Trophoblast cell (in vitro differentiated cells and primary cell): ENCODE results near the gene ARHGEF6.

Experiments used
- DNase-seq, 2 donors: peaks; one replicate each; pipeline ENCODE4 v3.0.0-alpha.2; 2016
- H2AFZ ChIP-seq: 2 replicates; pipeline ENCODE4 v1.6.1; 2013; ENCODE audit warnings: low read length, moderate library complexity, mild to moderate bottlenecking; ENCODE audit not compliant: insufficient read depth, poor library complexity
- H2AK5ac ChIP-seq: 2 replicates; pipeline ENCODE4 v1.6.1; 2013; ENCODE audit warnings: mild to moderate bottlenecking, low read length
- H2BK120ac ChIP-seq: 2 replicates; pipeline ENCODE4 v1.6.1; 2013; ENCODE audit warnings: low read length, mild to moderate bottlenecking, moderate library complexity; ENCODE audit not compliant: insufficient read depth, poor library complexity
- H2BK12ac ChIP-seq: 2 replicates; pipeline ENCODE4 v1.6.1; 2013; ENCODE audit warnings: mild to moderate bottlenecking, low read length, moderate library complexity
- H2BK5ac ChIP-seq: 2 replicates; pipeline ENCODE4 v1.6.1; 2013; ENCODE audit warnings: low read length, low read depth, moderate library complexity, mild to moderate bottlenecking; ENCODE audit not compliant: poor library complexity
- H3K14ac ChIP-seq: 2 replicates; pipeline ENCODE4 v1.6.1; 2013; ENCODE audit warnings: mild to moderate bottlenecking, low read length
- H3K18ac ChIP-seq: 2 replicates; pipeline ENCODE4 v1.6.1; 2013; ENCODE audit warnings: mild to moderate bottlenecking, low read length
- H3K23ac ChIP-seq: 2 replicates; pipeline ENCODE4 v1.6.1; 2013; ENCODE audit warnings: low read length
- H3K27ac ChIP-seq: 2 replicates; pipeline ENCODE4 v1.5.1; 2013; ENCODE audit warnings: low read depth, mild to moderate bottlenecking, inconsistent platforms, low read length, moderate library complexity
- H3K27me3 ChIP-seq: 2 replicates; pipeline ENCODE4 v1.6.1; 2013; ENCODE audit warnings: inconsistent platforms, mild to moderate bottlenecking, low read length, moderate library complexity; ENCODE audit not compliant: insufficient read depth
- H3K36me3 ChIP-seq, 2 experiments: 1 replicate in 1 of 2; 2 replicates in 1 of 2; pipeline ENCODE4 v1.6.1; 2013; ENCODE audit warnings: low read length in 2 of 2, mild to moderate bottlenecking in 2 of 2, moderate library complexity in 1 of 2; ENCODE audit not compliant: insufficient read depth in 2 of 2, control insufficient read depth in 1 of 2
- H3K4ac ChIP-seq: 2 replicates; pipeline ENCODE4 v1.6.1; 2013; ENCODE audit warnings: low read depth, mild to moderate bottlenecking, low read length, moderate library complexity
- H3K4me1 ChIP-seq, 2 experiments: 1 replicate in 1 of 2; 2 replicates in 1 of 2; pipeline ENCODE4 v1.6.1; 2013; ENCODE audit warnings: low read length in 2 of 2, mild to moderate bottlenecking in 2 of 2, moderate library complexity in 1 of 2; ENCODE audit not compliant: insufficient read depth in 2 of 2, control insufficient read depth in 1 of 2
- H3K4me2 ChIP-seq: 2 replicates; pipeline ENCODE4 v1.6.1; 2013; ENCODE audit warnings: inconsistent platforms, mild to moderate bottlenecking, low read length, moderate library complexity
- H3K4me3 ChIP-seq: 2 replicates; pipeline ENCODE4 v1.5.1; 2013; ENCODE audit warnings: mild to moderate bottlenecking, low read depth, low read length, inconsistent platforms
- H3K79me1 ChIP-seq: one replicate; pipeline ENCODE4 v1.6.1; 2013; ENCODE audit warnings: low read length
- H3K79me2 ChIP-seq: 2 replicates; pipeline ENCODE4 v1.6.1; 2013; ENCODE audit warnings: low read length, mild to moderate bottlenecking; ENCODE audit not compliant: control insufficient read depth, insufficient read depth, poor library complexity
- H3K9ac ChIP-seq: 2 replicates; pipeline ENCODE4 v1.6.1; 2013; ENCODE audit warnings: mild to moderate bottlenecking, low read length
- H3K9me3 ChIP-seq: 2 replicates; pipeline ENCODE4 v1.6.1; 2013; ENCODE audit warnings: low read depth, mild to moderate bottlenecking, control low read depth, inconsistent platforms, low read length; ENCODE audit not compliant: insufficient read depth
- H4K12ac ChIP-seq: 2 replicates; pipeline ENCODE4 v1.6.1; 2013; ENCODE audit warnings: low read depth, mild to moderate bottlenecking, low read length, moderate library complexity
- H4K8ac ChIP-seq: 2 replicates; pipeline ENCODE4 v1.6.1; 2013; ENCODE audit warnings: low read depth, mild to moderate bottlenecking, low read length, moderate library complexity
- H4K91ac ChIP-seq: one replicate; pipeline ENCODE4 v1.6.1; 2013; ENCODE audit warnings: low read depth, mild to moderate bottlenecking, low read length, moderate library complexity
- WGBS: extraction: QIAGEN DNeasy Blood & Tissue Kit; methylation state at CpG from one replicate; pipeline ENCODE4 v1.1.7; 2013; ENCODE audit warnings: missing lambda C conversion rate; ENCODE audit not compliant: insufficient read length, insufficient coverage; ENCODE audit errors: extremely low coverage; 5-methylcytosine and 5-hydroxymethylcytosine counted together

The ARHGEF6 gene

GRCh38 chrX:136647677-136648360 lies 132.9 kb downstream of the ARHGEF6 start, which contains the start of gene CD40LG:
Gene CD40LG (plus strand): TSS chrX:136648158. CDS start chrX:136648249, 91 bp downstream.
- WGBS, result no CpG with 5 or more reads among the region's 10 CpGs

GRCh38 chrX:136646602-136647239 lies 134.0 kb downstream of the ARHGEF6 start:
- H3K9me3 ChIP-seq, result no peaks in the 10 kb centered on the region
- no peak overlapping the region for H3K4ac ChIP-seq
- no peak for DNase-seq

More at GRCh38 chrX:136647677-136648360, 132.9 kb downstream of the ARHGEF6 start, which contains the start of gene CD40LG:
- H2BK5ac ChIP-seq, result no peak within 1 kb of the TSS
- no peak for DNase-seq
- no peaks in the 10 kb centered on the region for H3K9me3 ChIP-seq
- H3K4ac ChIP-seq, result no peak within 1 kb of the TSS
- no peak within 1 kb of the TSS for H2AK5ac ChIP-seq
- no peak within 1 kb of the TSS for H3K4me2 ChIP-seq
- H3K9ac ChIP-seq, result no peak within 1 kb of the TSS
- H4K12ac ChIP-seq, result no peak within 1 kb of the TSS
- H3K18ac ChIP-seq, result no peak within 1 kb of the TSS
- H4K8ac ChIP-seq, result no peak within 1 kb of the TSS
- no peak within 1 kb of the TSS for H3K27ac ChIP-seq
- no peak within 1 kb of the TSS for H3K23ac ChIP-seq
- no peaks in the 10 kb centered on the region for H3K79me1 ChIP-seq
- no peak within 1 kb of the TSS for H3K14ac ChIP-seq
- no peaks in the 10 kb centered on the region for H3K27me3 ChIP-seq
- no peak within 1 kb of the TSS for H2BK120ac ChIP-seq
- no peak within 1 kb of the TSS for H2BK12ac ChIP-seq
- no peak within 1 kb of the TSS for H4K91ac ChIP-seq
- no peaks in the 10 kb centered on the region for H3K36me3 ChIP-seq
- no peaks in the 10 kb centered on the region for H3K79me2 ChIP-seq
- H3K4me1 ChIP-seq, result no peaks in the 10 kb centered on the region
- no peak within 1 kb of the TSS for H2AFZ ChIP-seq
- H3K4me3 ChIP-seq, result no peak within 1 kb of the TSS

DNA sequence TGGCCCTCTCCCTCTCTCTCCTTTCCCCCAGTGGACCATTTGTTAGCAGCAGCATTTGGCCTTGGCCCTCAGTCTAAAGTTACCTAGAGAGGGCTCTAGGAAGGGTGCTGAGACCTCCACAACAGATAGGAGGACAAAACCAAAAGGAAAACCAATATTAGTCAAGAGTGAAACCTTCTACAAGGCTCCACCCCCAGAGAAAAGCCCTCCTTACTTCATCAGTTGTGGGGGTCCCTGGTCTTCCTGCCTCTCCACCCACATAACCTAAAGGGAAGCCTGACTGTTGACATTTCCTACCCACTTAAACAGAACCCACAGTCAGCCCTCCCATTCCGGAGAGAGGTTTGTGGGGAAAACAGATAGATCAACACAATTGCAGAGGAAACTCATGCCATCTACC lies 137.5 kb downstream of the ARHGEF6 start:
- Histone ChIP-seq H3K4ac (no peak overlapping the region), H3K79me1 (no peaks in the 10 kb centered on the region), H3K9ac (no peak overlapping the region), H3K9me3 (no peaks in the 10 kb centered on the region), H4K12ac (no peak overlapping the region), H2BK120ac (no peak overlapping the region), H2BK5ac (no peak overlapping the region), H3K27ac (no peak overlapping the region), H3K4me1 (no peaks in the 10 kb centered on the region), H3K79me2 (no peaks in the 10 kb centered on the region), H3K23ac (no peak overlapping the region), H3K14ac (no peak overlapping the region), H4K8ac (no peak overlapping the region), H2AFZ (no peak overlapping the region), H3K4me3 (no peak overlapping the region), H3K36me3 (no peaks in the 10 kb centered on the region), H2BK12ac (no peak overlapping the region), H2AK5ac (no peak overlapping the region), H3K4me2 (no peak overlapping the region), H3K27me3 (no peaks in the 10 kb centered on the region), H4K91ac (no peak overlapping the region), H3K18ac (no peak overlapping the region)
- no peak for DNase-seq
- no CpG with 5 or more reads among the region's 1 CpG for WGBS

More at GRCh38 chrX:136646602-136647239, 134.0 kb downstream of the ARHGEF6 start:
- H3K18ac ChIP-seq, result no peak overlapping the region
- H3K4me3 ChIP-seq, result no peak overlapping the region
- no peak overlapping the region for H4K12ac ChIP-seq
- H3K14ac ChIP-seq, result no peak overlapping the region
- H2BK5ac ChIP-seq, result no peak overlapping the region
- WGBS, result no CpG with 5 or more reads among the region's 5 CpGs
- H3K27ac ChIP-seq, result no peak overlapping the region
- H2BK120ac ChIP-seq, result no peak overlapping the region
- no peak overlapping the region for H4K8ac ChIP-seq
- no peak overlapping the region for H2AFZ ChIP-seq
- no peak overlapping the region for H2AK5ac ChIP-seq
- H3K36me3 ChIP-seq, result no peaks in the 10 kb centered on the region
- no peaks in the 10 kb centered on the region for H3K79me2 ChIP-seq
- no peaks in the 10 kb centered on the region for H3K4me1 ChIP-seq
- no peak overlapping the region for H2BK12ac ChIP-seq
- H3K23ac ChIP-seq, result no peak overlapping the region
- no peaks in the 10 kb centered on the region for H3K27me3 ChIP-seq
- H3K79me1 ChIP-seq, result no peaks in the 10 kb centered on the region
- no peak overlapping the region for H3K4me2 ChIP-seq
- H4K91ac ChIP-seq, result no peak overlapping the region
- no peak overlapping the region for H3K9ac ChIP-seq

- Histone ChIP-seq H3K9me3 (no peaks in the 10 kb centered on the region), H4K91ac (no peak overlapping the region), H3K23ac (no peak overlapping the region), H3K27me3 (no peaks in the 10 kb centered on the region), H4K12ac (no peak overlapping the region), H3K4me2 (no peak overlapping the region), H2BK5ac (no peak overlapping the region), H3K9ac (no peak overlapping the region), H3K36me3 (no peaks in the 10 kb centered on the region), H3K14ac (no peak overlapping the region), H3K27ac (no peak overlapping the region), H3K79me1 (no peaks in the 10 kb centered on the region), H3K4me3 (no peak overlapping the region), H3K18ac (no peak overlapping the region), H4K8ac (no peak overlapping the region), H2BK120ac (no peak overlapping the region), H3K79me2 (no peaks in the 10 kb centered on the region), H3K4ac (no peak overlapping the region), H2AFZ (no peak overlapping the region), H2AK5ac (no peak overlapping the region), H3K4me1 (no peaks in the 10 kb centered on the region), H2BK12ac (no peak overlapping the region)
- WGBS, result no CpG with 5 or more reads among the region's 8 CpGs
- no peak for DNase-seq
Measured at GRCh38 chrX:136639506-136640176, 141.1 kb downstream of the ARHGEF6 start.
